Neural crest cell (in vitro differentiated cells): ENCODE measurements around the gene SECISBP2L. TPM values are rescaled to one million over a fixed set of nuclear protein-coding genes. Genes with fewer than 3 reads are reported as not detected.
A peak's percentile ranks its signal among the peaks of the same experiment; 100 is the strongest.

Source experiments
- DNase-seq: peaks from one replicate; pipeline ENCODE4 v3.0.0; 2021; ENCODE audit warnings: low read depth, mixed read lengths, low spot score
- H3K27ac Mint-ChIP-seq: one replicate; pipeline ENCODE4 v1.8.0; 2021; ENCODE audit warnings: mild to moderate bottlenecking, mixed read lengths; ENCODE audit not compliant: unreplicated experiment
- H3K27me3 Mint-ChIP-seq: 2 replicates; pipeline ENCODE4 v1.8.0; 2021; ENCODE audit warnings: low read depth, mild to moderate bottlenecking, mixed read lengths
- H3K36me3 Mint-ChIP-seq: 2 replicates; pipeline ENCODE4 v1.8.0; 2021; ENCODE audit warnings: low read depth, mild to moderate bottlenecking, mixed read lengths
- H3K4me1 Mint-ChIP-seq: 2 replicates; pipeline ENCODE4 v1.8.0; 2021; ENCODE audit warnings: mixed read lengths
- H3K4me3 Mint-ChIP-seq: one replicate; pipeline ENCODE4 v1.8.0; 2021; ENCODE audit warnings: mild to moderate bottlenecking, mixed read lengths
- H3K9me3 Mint-ChIP-seq: 2 replicates; pipeline ENCODE4 v1.8.0; 2021; ENCODE audit warnings: mixed read lengths
- CTCF ChIP-seq: fragments of 200-600 bp; sonication (generic); conservative IDR thresholded peaks from 2 replicates; pipeline ENCODE4 v1.5.0; 2021; ENCODE audit warnings: antibody characterized with exemption, mild to moderate bottlenecking
- total RNA-seq: library from RNA; stranded (reverse); gene quantifications from 2 replicates; pipeline ENCODE4 v1.2.1, GENCODE V29; 2021

The SECISBP2L gene
- total RNA-seq, 1 donor from 2014 or later = 39.2 TPM

- Mint-ChIP-seq H3K4me3 (no peak overlapping the region), H3K4me1 (peaks cover 17% of the 10 kb centered on the region), H3K27ac (no peak overlapping the region), H3K36me3 (no peaks in the 10 kb centered on the region), H3K9me3 (no peaks in the 10 kb centered on the region), H3K27me3 (no peaks in the 10 kb centered on the region)
- no peak for DNase-seq
- TF ChIP-seq CTCF = no peak
Measured at GRCh38 chr15:48984811-48985352, 61.4 kb downstream of the SECISBP2L start.

- H3K4me1 Mint-ChIP-seq = peaks cover 21% of the 10 kb centered on the region
- H3K27me3 Mint-ChIP-seq = no peaks in the 10 kb centered on the region
- H3K36me3 Mint-ChIP-seq = no peaks in the 10 kb centered on the region
- H3K9me3 Mint-ChIP-seq = no peaks in the 10 kb centered on the region
- H3K4me3 Mint-ChIP-seq = no peak overlapping the region
- H3K27ac Mint-ChIP-seq = no peak overlapping the region
- no peak for DNase-seq
- TF ChIP-seq CTCF = no peak
Measured at GRCh38 chr15:48984021-48984710, 62.1 kb downstream of the SECISBP2L start.

- H3K9me3 Mint-ChIP-seq = no peaks in the 10 kb centered on the region
- peaks cover 28% of the 10 kb centered on the region for H3K4me1 Mint-ChIP-seq
- DNase-seq = no peak
- H3K4me3 Mint-ChIP-seq = no peak overlapping the region
- H3K27me3 Mint-ChIP-seq = no peaks in the 10 kb centered on the region
- H3K27ac Mint-ChIP-seq = peak overlapping the region; percentile 29
- H3K36me3 Mint-ChIP-seq = no peaks in the 10 kb centered on the region
- no peak for TF ChIP-seq CTCF
Measured at GRCh38 chr15:48983300-48983699, 62.9 kb downstream of the SECISBP2L start.

GRCh38 chr15:48981941-48982340, 64.3 kb downstream of the SECISBP2L start:
- Mint-ChIP-seq H3K27me3 (no peaks in the 10 kb centered on the region), H3K4me1 (peaks cover 38% of the 10 kb centered on the region), H3K36me3 (no peaks in the 10 kb centered on the region), H3K9me3 (no peaks in the 10 kb centered on the region), H3K27ac (no peak overlapping the region), H3K4me3 (no peak overlapping the region)
- no peak for DNase-seq
- no peak for TF ChIP-seq CTCF

GRCh38 chr15:48978638-48979037, 67.6 kb downstream of the SECISBP2L start:
- H3K36me3 Mint-ChIP-seq = no peaks in the 10 kb centered on the region
- no peaks in the 10 kb centered on the region for H3K9me3 Mint-ChIP-seq
- H3K4me1 Mint-ChIP-seq = peaks cover 66% of the 10 kb centered on the region
- no peak for DNase-seq
- H3K27ac Mint-ChIP-seq = no peak overlapping the region
- H3K27me3 Mint-ChIP-seq = no peaks in the 10 kb centered on the region
- H3K4me3 Mint-ChIP-seq = peak overlapping the region; percentile 29
- TF ChIP-seq CTCF = no peak
